ENCODE measurements around the gene TTYH1.
A peak's percentile ranks its signal among the peaks of the same experiment; 100 is the strongest.
"Not testable (repeated sequence)": the region's sequence is repeated elsewhere in the genome, so short reads cannot be mapped to it uniquely, and the experiment has no call there.

TTYH1 gene

DNA sequence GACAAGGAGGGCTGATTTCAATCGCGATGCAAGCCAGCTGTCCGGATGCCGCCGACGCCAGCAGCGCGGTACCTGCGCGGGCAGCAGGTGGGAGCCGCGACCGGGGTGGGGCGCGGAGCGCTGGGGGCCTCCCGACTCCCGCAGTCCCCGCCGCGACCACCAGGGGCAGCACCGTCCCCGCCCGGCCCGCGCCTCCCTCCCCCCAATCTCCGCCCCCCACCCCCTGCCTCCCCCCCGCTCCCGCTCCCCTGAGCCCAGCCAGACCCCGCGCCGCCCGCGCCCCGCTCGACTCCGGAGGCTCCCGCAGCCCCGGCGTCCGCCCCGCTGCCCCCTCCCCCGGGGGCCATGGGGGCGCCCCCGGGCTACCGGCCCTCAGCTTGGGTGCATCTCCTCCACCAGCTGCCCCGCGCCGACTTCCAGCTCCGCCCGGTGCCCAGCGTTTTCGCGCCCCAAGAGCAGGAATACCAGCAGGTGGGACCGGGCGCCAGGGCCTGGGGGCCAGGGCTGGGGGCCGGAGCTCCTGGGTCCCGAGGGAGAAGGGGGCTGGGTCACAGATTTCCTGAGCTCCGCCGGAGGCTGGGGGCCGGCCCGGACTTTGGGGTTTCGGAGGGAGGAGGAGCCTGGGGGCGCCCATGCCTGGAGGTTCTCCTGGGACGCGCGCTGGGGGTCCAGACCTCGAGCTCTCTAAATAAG, at the start of gene TTYH1:
TTYH1 (plus strand) TSS at position 257 of the 693 bp plus-strand sequence; CDS start at position 346, 89 bp downstream.
- no peak for DNase-seq (ENCODE audit: low read depth in 2 of 2, low spot score in 1 of 2)

DNA sequence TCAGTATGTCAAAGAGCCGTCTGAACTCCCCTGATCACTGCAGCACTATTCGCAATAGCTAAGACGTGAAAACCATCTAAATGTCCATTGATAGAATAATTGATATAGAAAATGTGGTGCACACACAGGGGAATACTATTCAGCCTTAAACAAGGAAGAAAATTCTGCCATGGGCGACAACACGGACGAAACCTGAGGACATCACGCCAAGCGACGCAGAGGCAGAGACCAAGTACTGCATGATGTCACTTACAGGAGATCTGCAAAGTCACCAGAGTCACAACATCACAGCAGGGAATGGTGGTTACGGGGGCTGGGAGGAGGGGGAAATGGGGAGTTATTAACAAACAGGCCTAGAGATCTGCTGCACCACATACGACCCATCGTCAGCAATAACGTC, 49.5 kb upstream of the TTYH1 start:
- not testable (repeated sequence) for DNase-seq (ENCODE audit: low read depth in 2 of 2, low spot score in 1 of 2)

DNA sequence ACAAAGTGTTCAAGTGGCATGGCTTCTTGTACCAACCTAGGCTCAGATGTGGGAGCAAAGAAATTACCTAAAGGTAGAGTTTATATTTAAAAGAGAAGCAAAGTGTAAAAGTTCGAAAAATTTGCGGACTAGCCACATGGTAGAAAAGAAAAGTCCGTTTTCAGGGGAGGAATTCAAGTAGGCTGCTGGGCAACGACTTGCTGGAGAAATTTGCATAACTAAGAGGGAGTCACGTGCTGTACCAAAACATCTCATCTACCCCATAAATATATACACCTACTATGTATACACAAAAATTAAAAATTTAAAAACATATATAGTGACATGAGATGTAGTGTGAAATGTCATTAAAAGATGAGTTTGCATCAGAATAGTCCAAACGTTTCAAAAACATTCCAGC, 48.5 kb upstream of the TTYH1 start:
- no peak for DNase-seq (ENCODE audit: low read depth in 2 of 2, low spot score in 1 of 2)

DNA sequence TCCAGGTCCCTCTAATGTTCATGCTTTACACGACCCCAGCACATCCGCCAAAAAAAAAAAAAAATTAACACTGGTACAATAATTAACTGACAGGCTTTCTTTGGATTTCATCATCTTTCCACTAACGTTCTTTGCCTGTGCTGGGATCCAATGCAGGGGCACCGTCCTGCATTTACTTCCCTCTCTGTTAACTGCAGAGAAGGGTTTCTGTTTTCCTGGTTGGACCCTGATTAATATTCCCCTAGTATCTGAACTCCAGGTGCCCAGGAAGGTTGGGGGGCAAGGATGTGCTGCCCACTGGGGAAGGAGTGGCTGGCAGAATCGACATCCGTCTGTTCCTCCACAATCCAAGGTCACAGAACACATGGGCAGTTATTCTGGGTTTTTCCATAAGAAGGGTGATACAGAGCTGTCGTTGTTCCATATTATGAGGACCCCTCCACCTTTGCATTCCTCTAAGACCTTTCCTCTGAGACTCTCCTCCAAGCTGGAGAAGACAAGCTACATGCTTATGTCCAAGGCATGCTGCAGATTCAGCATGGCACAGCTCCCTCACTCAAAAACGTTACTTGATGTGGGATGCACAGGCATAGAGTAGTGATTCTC, 46.1 kb upstream of the TTYH1 start:
- DNase-seq (ENCODE audit: low read depth in 2 of 2, low spot score in 1 of 2), result no peak

DNA sequence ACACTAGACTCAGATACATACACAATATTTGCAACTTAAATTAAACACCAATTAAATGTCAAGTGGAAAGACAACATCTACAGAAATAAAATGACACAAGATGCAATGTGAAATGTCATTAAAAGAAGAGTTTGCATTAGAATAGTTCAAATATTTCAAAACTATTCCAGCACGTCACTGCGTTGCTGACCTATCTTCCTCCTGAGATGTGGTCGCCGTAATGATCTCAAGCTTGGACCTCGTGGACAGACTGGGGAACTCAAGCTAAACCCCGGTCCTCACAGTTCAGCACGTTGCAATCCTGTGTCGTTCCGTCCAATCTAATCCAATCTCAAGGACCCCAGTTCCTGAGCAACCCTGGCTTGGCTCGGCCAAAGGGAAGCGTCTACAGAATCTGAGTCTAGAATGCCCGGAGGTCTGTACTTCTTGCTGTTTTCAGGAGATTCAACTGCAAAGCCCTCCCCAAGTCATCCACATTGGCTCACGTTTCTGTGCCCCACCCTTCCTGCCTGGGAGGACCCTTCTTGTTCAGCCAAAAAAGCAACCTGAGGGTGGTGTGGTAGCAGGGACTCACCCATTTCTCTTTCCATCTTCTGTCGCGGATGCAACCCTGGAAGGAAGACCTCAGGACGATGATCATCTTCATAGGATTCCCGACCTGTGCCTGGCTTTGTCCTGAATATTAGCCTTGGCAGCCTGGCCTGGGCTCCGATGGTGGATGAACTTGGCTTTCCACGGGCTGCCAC, 45.4 kb upstream of the TTYH1 start:
- DNase-seq (ENCODE audit: low read depth in 2 of 2, low spot score in 1 of 2), result not testable (repeated sequence)

DNA sequence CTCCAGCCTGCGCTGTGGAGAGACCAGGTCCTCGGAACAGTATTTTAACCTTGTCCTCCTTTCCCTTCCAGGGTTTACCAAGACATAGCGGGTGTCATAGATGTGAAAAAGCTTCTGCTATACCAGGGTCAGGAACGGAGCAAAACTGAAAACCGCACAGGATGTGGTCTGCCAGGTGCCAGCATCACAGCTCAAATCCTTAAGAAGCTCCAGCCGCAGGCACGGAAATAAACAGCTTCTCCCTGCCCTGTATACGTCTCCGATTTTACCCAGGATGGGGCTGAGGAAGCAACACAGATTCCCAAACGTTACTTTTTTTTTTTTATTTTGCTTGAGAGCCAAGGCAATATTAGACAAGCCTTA, 44.8 kb upstream of the TTYH1 start:
- peak in 1 of 2 donors; percentile 14 for DNase-seq (ENCODE audit: low read depth in 2 of 2, low spot score in 1 of 2)

DNA sequence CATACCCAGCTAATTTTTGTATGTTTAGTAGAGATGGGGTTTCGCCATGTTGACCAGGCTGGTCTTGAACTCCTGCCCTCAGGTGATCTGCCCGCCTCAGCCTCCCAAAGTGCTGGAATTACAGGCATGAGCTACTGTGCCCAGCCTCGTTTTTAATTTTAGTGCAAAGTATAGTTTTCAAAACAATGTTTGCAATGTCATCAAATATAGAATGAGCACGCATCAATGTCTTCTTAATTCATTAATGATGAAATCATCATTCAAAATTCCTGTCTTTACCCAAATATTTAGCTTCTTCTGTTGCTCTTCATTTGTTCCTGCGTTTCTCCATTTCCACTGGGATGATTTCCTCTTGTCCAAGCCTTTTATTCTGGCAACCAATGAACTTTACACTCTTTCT, 43.8 kb upstream of the TTYH1 start:
- DNase-seq (ENCODE audit: low read depth in 2 of 2, low spot score in 1 of 2), result not testable (repeated sequence)

DNA sequence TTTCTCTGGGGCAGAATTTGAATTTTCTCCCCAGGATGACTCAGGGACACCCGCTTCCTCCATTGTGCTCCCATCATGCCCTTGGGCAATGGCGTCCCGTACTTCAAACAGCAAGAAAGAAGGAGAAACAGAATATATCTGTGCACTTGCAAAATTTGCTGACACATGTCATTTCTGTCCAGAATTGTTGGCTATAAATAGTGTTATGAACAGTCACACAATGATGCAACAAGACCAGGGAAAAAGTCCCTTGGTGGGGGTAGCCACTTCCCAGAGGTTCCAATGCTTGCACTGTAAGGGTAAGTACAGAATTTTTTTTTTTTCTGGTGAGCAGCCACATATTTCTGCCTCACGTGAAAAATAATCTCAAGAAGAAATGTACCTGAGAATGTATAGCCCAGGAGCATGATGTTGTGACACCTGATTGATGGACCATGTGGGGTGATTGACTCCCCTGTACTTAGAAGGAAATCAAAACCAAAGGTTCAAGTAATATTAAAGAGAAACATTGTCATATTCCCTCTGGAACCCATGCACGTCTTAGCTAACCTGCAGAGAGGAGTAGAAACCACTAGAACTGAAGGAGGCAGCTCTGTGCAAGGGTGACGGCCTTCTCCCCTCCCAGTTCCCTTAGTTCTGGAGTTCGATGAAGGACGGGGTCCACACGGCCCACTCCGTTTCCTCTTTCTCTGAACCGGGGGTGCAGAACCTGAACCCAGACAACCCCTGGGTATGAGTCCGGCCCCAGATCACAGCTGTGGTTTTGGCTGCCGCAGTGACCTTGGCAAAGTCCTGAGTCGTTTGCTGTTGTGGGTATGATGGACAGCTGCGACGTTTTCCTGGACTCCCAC, 41.3 kb upstream of the TTYH1 start:
- DNase-seq (ENCODE audit: low read depth in 2 of 2, low spot score in 1 of 2), result no peak

DNA sequence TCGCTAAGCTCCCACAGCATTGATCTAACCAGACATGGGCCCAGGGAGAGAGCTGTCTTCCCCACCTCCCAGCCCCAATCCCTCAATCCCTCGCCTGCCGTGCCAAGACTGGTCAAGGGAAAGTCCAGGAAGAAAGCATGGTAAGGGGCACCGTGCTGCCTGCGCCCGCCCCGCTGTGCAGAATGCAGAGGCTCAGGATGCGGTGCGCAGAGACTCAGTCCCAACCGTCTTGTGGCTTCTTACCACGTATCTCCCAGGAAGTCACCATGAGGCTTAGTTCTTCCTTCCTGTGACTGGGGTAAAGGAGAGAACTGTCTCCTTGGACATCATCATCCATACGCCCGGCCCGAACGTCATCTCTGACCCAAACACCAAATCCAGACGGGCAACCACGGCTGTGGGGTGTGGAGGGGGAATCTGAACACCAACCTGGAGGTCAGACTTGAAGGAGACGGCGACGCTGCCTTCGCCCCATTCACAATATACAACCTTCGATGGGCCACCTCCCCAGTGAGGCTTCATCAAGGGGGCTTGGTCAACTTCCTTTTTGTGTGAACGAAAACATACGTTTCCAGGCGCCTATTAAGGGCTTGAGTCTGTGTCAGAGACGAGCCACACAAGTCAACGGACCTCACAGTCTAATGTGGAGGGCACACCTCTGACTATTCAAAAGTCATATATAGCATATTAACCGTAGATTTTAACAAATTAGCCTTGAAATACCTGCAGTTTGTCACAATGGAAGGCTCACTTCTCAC, 39.9 kb upstream of the TTYH1 start:
- DNase-seq (ENCODE audit: low read depth in 2 of 2, low spot score in 1 of 2), result not testable (repeated sequence)

DNA sequence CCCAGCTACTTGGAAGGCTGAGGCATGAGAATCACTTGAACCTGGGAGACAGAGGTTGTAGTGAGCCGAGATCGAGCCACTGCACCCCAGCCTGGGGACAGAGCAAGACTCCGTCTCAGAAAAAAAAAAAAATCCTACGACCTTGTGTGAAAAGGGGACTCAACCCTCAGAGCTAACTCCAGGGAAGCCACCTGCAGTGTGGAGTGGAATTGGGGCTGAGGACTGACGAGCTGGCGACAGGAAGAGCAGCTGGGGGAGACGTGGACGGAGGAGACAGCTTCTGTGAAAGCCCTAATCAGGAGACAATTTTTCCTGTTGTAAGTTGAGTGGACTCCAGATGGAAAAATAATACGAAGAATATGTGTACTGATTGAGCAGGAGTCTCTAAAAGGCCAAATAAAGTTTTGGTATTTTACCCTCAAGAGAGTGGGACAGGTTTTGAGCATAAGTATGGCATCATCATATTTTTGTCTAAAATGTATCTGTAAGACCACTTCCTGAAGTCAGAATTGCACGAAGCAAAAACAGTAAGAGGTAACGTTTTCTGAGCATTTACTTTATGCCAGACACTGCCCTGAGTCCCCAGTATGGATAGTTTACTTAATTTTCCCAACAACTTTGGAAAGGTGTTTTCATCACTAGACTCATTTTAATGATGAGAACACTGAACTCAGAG, 38.5 kb upstream of the TTYH1 start:
- no peak for DNase-seq (ENCODE audit: low read depth in 2 of 2, low spot score in 1 of 2)

DNA sequence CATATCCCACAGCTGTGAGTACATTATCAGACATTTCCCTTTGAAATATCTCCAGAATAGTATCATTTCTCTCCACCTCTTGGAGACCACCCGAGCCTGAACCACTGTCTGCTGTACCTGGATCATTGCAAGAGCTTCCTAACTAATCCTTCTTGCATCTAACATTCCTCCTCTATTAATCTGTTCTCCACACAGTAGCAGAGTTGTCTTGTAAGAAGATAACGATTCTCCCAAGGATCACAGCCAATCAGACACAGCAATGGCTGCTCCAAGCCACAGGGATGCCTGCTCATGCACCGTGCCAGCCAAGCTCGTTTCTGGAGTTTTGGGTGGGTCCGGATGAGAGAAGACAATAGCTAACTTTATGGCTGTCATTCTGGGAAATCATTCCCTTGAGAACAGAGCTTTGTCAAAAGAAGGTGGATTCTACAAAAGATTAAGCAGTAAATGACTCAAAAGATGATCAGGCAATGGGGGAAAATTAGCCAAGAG, 36.0 kb upstream of the TTYH1 start:
- DNase-seq (ENCODE audit: low read depth in 2 of 2, low spot score in 1 of 2), result no peak

DNA sequence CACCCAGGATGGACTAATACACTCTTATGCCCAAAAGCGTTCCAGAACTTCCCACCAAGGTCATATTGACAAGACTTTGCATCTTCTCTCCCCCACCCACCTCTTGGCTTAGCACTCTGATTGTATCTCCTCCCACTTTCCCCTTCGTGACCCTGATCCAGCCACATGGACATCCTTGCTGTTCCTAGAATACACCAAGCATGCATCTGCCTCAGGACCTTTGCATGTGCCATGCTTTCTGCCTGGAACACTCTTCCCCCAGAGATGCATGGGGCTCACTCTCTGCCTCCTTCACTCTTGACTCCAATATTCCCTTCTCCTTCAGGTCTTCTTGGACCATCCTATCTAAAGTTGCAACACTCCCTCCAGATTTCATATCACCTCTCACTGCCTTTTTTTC, 34.4 kb upstream of the TTYH1 start:
- no peak for DNase-seq (ENCODE audit: low read depth in 2 of 2, low spot score in 1 of 2)

DNA sequence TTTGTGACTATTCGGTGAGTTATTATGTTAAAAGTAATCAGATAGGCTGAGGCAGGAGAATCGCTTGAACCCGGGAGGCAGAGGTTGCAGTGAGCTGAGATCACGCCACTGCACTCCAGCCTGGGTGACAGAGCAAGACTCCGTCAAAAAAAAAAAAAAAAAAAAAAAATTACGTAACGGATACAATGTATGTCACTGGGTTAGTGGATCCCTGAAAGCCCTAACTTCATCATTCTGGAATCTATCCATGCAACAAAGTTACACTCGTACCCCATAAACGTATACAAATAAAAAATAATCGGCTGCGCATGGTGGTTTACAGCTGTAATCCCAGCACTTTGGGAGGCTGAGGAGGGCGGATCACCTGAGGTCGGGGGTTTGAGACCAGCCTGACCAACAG, 33.2 kb upstream of the TTYH1 start:
- DNase-seq (ENCODE audit: low read depth in 2 of 2, low spot score in 1 of 2), result not testable (repeated sequence)

DNA sequence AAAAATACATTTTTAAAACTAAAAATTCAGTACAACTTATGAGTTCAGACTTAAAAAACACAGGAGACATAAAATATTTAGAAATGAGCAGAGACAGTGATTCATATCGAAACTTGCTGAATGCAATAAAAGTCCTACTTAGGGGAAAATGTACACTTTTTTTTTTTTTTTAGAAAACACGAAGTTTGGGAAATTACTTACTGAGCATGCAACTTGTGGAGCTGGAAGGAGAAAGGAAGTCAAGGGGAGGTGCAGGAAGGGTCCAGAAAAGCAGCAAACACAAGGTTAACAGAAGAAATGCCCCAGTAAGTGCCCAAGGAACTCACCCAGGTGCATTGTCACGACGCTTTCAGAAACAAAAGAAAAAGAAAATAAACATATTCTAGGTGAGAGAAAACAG, 31.9 kb upstream of the TTYH1 start:
- DNase-seq (ENCODE audit: low read depth in 2 of 2, low spot score in 1 of 2), result no peak

DNA sequence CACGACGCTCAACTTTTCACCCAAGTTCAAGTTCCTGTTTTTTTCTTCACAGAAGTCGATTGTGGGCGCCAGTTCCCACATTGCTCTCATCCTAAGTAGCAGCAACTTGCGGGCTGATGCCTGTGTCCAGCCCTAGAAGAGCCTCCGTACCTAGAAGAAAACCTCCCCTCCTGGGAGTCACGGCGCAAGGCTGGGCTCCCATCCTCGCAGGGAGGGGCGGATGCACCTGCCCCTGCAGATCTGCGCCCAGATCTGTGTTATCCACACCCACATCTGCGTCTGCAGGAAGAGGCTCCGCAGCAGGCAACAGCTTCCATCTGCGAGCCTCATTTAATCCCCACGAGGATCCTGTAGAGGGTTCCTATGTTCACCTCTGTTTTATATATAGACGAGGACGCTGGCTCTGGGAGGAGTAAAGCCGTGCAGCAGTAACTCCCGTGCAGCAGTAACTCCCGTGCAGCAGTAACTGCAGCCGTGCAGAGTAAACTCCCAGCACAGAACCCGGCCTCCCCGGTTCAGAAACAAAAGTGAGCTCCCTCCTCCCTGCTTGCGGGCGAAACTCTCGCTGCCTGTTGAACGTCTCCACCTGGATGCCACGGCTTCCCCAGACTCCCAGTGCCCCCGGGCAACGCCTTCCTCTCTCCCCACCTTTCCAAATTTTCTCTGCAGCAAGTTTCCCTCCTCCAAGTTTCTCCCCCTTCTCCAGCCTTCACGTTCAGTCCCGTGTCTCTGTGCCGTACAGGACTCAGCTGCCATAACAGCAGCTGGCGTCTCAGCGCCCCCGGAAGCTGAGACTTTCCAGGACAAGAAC, 27.1 kb upstream of the TTYH1 start:
- DNase-seq (ENCODE audit: low read depth in 2 of 2, low spot score in 1 of 2), result peak in 1 of 2 donors; percentile 8

DNA sequence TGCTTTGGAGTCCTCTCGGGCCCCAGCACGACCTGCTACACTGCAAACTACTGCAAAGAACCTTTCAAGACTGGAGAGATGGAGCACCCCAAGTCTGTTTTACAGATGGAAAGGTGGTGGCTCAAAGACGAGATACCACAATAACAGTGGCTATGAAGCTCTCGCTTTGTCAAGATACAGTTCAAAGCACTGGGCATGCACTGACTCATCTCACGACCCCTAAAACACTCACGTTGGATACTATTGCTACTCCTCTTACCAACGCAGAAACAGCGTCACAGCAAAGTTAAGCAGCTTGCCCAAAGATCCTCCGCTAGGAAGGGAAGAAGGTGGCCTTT, 26.5 kb upstream of the TTYH1 start:
- DNase-seq (ENCODE audit: low read depth in 2 of 2, low spot score in 1 of 2), result no peak

DNA sequence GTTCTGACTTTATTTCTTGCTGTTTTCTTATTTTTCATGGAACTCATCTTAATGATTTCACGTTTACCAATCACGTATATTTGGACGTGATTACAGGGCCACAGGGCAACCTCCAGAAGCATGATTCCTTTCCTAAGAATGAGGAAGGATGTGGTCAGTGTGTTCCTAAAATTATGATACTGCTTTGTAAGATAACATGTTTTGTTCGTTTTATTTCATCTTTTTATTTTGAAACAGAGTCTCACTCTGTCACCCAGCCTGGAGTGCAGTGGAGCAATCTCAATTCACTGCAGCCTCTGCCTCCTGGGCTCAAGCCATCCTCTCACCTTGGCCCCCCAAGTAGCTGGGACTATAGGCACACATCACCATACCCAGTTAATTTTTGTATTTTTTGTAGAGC, 25.7 kb upstream of the TTYH1 start:
- no peak for DNase-seq (ENCODE audit: low read depth in 2 of 2, low spot score in 1 of 2)

DNA sequence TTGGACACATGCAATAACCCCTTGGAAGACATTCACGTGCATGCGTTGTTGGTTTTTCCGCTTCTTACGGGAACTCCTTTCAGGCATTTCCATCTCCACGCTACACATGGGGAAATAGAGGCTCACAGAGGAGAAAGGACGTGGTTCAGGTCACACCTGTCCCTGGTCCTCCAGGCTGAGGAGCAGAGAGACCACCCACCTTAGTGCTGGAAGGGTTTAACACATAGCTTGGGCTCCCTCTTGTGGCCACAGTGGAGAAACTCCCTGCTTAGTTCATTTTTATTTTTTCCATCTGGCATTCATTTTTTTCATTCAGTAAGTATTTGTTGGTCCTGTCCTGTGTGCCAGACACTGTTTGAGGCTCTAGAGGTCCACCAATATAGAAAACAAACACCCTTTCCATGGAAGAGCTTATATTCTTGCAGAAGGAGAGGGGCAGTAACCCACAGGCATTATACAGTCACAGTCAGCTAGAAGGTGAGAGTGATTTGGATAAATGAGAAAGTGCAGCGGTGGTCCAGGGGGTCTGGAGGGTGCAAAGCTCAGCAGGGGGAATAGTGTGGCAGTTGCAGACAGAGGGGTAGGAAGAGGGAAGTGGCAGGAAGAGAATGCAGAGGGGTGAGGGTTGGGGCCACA, 24.2 kb upstream of the TTYH1 start:
- peak; percentile 35 to 38 for DNase-seq (ENCODE audit: low read depth in 2 of 2, low spot score in 1 of 2)

DNA sequence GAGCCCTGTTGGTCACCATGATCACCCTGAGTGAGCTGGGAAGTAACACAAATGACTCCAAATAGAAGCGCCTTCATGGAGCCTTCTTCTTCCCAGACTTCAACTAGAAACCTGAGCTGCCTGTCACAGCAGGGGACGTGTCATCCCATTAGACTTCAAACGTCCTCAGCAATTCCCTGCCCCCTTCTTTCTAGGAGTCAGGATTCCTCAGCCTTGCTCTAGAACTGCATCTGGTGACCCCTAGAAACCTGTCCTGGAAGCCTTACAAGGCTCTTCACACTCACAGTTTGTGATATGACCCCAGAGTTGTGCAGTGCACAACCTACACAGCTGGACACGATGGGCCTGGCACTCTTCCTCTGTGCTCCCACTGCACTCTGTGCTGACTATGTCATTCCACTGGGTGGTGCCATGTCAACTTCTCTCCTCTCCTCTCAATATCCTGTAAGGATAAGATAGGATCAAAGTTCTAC, 23.6 kb upstream of the TTYH1 start:
- DNase-seq (ENCODE audit: low read depth in 2 of 2, low spot score in 1 of 2), result no peak
